ENCODE data around the gene POLR1D.

Gene POLR1D

GRCh38 chr13:27621366-27622101 is at the start of gene POLR1D:
Gene POLR1D (plus strand): TSS chr13:27621892. CDS start chr13:27621984, 92 bp downstream.
- DNase-seq, result peak; percentile 64

- DNase-seq, result no peak
These were observed 49.3 kb upstream of the POLR1D start for GRCh38 chr13:27572234-27572901.

- no peak for DNase-seq
These were observed 48.4 kb upstream of the POLR1D start for GRCh38 chr13:27573265-27573664.

- no peak for DNase-seq
These were observed 47.0 kb upstream of the POLR1D start for GRCh38 chr13:27574661-27575060.

GRCh38 chr13:27578121-27579030 is 43.3 kb upstream of the POLR1D start:
- DNase-seq, result no peak

GRCh38 chr13:27583645-27584044 is 38.0 kb upstream of the POLR1D start:
- no peak for DNase-seq

GRCh38 chr13:27587095-27587746 is 34.5 kb upstream of the POLR1D start:
- DNase-seq, result no peak

- no peak for DNase-seq
These were observed 33.3 kb upstream of the POLR1D start for GRCh38 chr13:27588405-27588804.

- DNase-seq, result no peak
These were observed 28.8 kb upstream of the POLR1D start for GRCh38 chr13:27592865-27593264.

- DNase-seq, result no peak
These were observed 28.4 kb upstream of the POLR1D start for GRCh38 chr13:27593267-27593666.

GRCh38 chr13:27595055-27595811 is 26.5 kb upstream of the POLR1D start:
- no peak for DNase-seq

- DNase-seq, result no peak
These were observed 22.6 kb upstream of the POLR1D start for GRCh38 chr13:27599096-27599495.

GRCh38 chr13:27599845-27600553 is 21.7 kb upstream of the POLR1D start:
- DNase-seq, result no peak

GRCh38 chr13:27600711-27601110 is 21.0 kb upstream of the POLR1D start:
- no peak for DNase-seq

GRCh38 chr13:27601208-27601607 is 20.5 kb upstream of the POLR1D start:
- no peak for DNase-seq

- no peak for DNase-seq
These were observed 19.9 kb upstream of the POLR1D start for GRCh38 chr13:27601803-27602202.

GRCh38 chr13:27605099-27605498 is 16.6 kb upstream of the POLR1D start:
- DNase-seq, result no peak

- no peak for DNase-seq
These were observed 16.0 kb upstream of the POLR1D start for GRCh38 chr13:27605610-27606200.

- no peak for DNase-seq
These were observed 14.6 kb upstream of the POLR1D start for GRCh38 chr13:27607125-27607524.

GRCh38 chr13:27613628-27614027 is 8.1 kb upstream of the POLR1D start:
- DNase-seq, result no peak

GRCh38 chr13:27617881-27618321 is 3.8 kb upstream of the POLR1D start:
- no peak for DNase-seq
